ENCODE measurements around the gene RALGPS1.

GRCh38 chr9:127206666-127207065, 292.1 kb downstream of the RALGPS1 start:
- no peak for TF ChIP-seq CTCF (IDR thresholded peaks at IDR 0.05)
- TF ChIP-seq EZH2 (IDR thresholded peaks at IDR 0.05; ENCODE audit: borderline replicate concordance, insufficient read depth, low read depth, low read length, poor library complexity, severe bottlenecking) = no peak

All from B cell (primary cell).